Left lung (tissue), 10 donors: ENCODE measurements around the gene FAM169A. TPM values are rescaled to one million over a fixed set of nuclear protein-coding genes. Genes with fewer than 3 reads are reported as not detected.
A peak's percentile ranks its signal among the peaks of the same experiment; 100 is the strongest.

Experiments
- ATAC-seq: fragments of 200-7000 bp; cut with Tn5 transposase; one replicate; pipeline ENCODE4 v1.9.1; 2020; ENCODE audit warnings: moderate library complexity
- DNase-seq, 4 donors: peaks; one replicate each; pipeline ENCODE4 v3.0.0-alpha.2; 2013 to 2020
- H3K27ac ChIP-seq, 2 donors: fragments of 200-600 bp; sonication (generic) in 1 of 2; one replicate each; pipeline versions ENCODE4 v1.5.0 to v1.8.0; 2020 to 2021
- H3K27me3 ChIP-seq, 2 donors: fragments of 200-600 bp; sonication (generic) in 1 of 2; one replicate each; pipeline versions ENCODE4 v1.5.0 to v1.8.0; 2020 to 2021
- H3K36me3 ChIP-seq, 2 donors: fragments of 200-600 bp; sonication (generic) in 1 of 2; one replicate each; pipeline versions ENCODE4 v1.5.0 to v1.8.0; 2020 to 2021
- H3K4me1 ChIP-seq, 2 donors: fragments of 200-600 bp; one replicate each; pipeline ENCODE4 v1.8.0; 2021
- H3K4me3 ChIP-seq, 2 donors: fragments of 200-600 bp; sonication (generic) in 1 of 2; one replicate each; pipeline versions ENCODE4 v1.5.0 to v1.8.0; 2020 to 2021; ENCODE audit warnings: mild to moderate bottlenecking in 1 of 2
- H3K9me3 ChIP-seq, 2 donors: fragments of 200-600 bp; sonication (generic) in 1 of 2; one replicate each; pipeline versions ENCODE4 v1.5.0 to v1.8.0; 2020 to 2021
- intact Hi-C, 2 donors: fragments of 100-400 bp; cut with DNase I; formaldehyde crosslinking; loops; one replicate each; pipeline versions ENCODE4 v1.11.2 to v1.14.2; 2022
- polyA plus RNA-seq, 6 donors: library from polyadenylated mRNA; unstranded; fragments of 120-200 nt; gene quantifications; one replicate each; pipeline ENCODE4 v1.2.1, GENCODE V29; 2013; ENCODE audit not compliant: insufficient read length in 6 of 6
- total RNA-seq, 2 donors: library from RNA; stranded (reverse); fragmentation: NEBNext Ultra II Directional; extraction: Animal tissue kit (Norgen Biotek cat#: 25700); gene quantifications; one replicate each; pipeline ENCODE4 v1.2.1, GENCODE V29; 2021
- TF ChIP-seq, protein P1 (sequence below), 2 donors: fragments of 200-600 bp; sonication (generic) in 1 of 2; IDR thresholded peaks; one replicate each; pipeline versions ENCODE4 v1.5.0 to v1.8.0; 2021; ENCODE audit warnings: antibody characterized with exemption in 2 of 2
- donor health status: DM: no; HTN: yes; CAD: no.
- donor health status: DM: no; HTN: no; CAD: no.

FAM169A gene
- total and polyA plus RNA-seq, 8 donors: 0.81 to 6.3 (median 5.5) TPM

DNA sequence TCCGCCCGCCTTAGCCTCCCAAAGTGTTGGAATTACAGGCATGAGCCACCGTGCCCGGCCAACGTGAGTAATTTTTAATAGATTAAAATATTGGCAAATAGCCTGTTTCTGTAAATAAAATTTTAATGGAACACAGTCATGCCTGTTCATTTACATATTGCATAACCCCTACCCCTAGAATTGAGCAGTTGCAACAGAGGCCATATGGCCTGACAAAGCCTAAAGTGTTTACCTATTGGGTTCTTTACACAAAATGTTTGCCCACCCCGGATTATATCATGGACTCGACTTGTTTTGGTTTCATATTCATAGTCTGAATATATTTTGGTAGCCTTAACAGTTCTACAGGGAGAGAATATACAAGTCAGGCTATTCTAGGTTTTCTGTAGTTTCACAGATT is 93.8 kb downstream of the FAM169A start:
- H3K36me3 ChIP-seq: peaks cover 0 to 84% of the 10 kb centered on the region in 2 donors
- no peak overlapping the region for H3K4me3 ChIP-seq
- DNase-seq (peak in 1 of 4 donors; percentile 7), ATAC-seq (peak; percentile 32)
- H3K27me3 ChIP-seq: no peaks in the 10 kb centered on the region
- intact Hi-C loops: no loop called here
- peaks cover 7 to 13% of the 10 kb centered on the region in 2 donors for H3K4me1 ChIP-seq
- no peak overlapping the region for H3K27ac ChIP-seq
- no peaks in the 10 kb centered on the region for H3K9me3 ChIP-seq
- TF ChIP-seq, protein P1, sequence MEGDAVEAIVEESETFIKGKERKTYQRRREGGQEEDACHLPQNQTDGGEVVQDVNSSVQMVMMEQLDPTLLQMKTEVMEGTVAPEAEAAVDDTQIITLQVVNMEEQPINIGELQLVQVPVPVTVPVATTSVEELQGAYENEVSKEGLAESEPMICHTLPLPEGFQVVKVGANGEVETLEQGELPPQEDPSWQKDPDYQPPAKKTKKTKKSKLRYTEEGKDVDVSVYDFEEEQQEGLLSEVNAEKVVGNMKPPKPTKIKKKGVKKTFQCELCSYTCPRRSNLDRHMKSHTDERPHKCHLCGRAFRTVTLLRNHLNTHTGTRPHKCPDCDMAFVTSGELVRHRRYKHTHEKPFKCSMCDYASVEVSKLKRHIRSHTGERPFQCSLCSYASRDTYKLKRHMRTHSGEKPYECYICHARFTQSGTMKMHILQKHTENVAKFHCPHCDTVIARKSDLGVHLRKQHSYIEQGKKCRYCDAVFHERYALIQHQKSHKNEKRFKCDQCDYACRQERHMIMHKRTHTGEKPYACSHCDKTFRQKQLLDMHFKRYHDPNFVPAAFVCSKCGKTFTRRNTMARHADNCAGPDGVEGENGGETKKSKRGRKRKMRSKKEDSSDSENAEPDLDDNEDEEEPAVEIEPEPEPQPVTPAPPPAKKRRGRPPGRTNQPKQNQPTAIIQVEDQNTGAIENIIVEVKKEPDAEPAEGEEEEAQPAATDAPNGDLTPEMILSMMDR (IDR thresholded peaks at IDR 0.05): no peak

DNA sequence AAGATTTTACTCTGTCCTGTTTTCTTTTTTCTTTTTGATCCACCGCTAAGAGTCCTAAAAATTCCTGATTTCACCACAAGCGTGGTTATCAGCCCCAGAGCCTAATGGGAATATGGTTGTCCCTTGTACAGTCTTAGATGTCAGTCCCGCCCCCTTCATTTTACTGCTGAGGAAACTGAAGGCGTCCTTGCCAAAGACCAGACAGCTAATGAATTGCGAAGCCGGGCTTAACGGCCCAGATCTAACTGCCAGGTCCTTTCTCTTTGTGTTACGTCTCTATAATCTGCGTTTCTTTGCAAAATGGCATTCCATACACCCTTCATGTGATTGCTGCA is 98.6 kb downstream of the FAM169A start:
- intact Hi-C loops: no loop called here
- DNase-seq (peak in 1 of 4 donors; percentile 21), ATAC-seq (peak; percentile 9)
- TF ChIP-seq, protein P1 (IDR thresholded peaks at IDR 0.05): no peak
- Histone ChIP-seq H3K27ac (peak overlapping the region; percentile 75 to 86), H3K27me3 (no peaks in the 10 kb centered on the region), H3K9me3 (no peaks in the 10 kb centered on the region), H3K36me3 (peaks cover 0 to 45% of the 10 kb centered on the region in 2 donors), H3K4me1 (peaks cover 17 to 27% of the 10 kb centered on the region in 2 donors), H3K4me3 (peak overlapping the region; percentile 94 to 95)

DNA sequence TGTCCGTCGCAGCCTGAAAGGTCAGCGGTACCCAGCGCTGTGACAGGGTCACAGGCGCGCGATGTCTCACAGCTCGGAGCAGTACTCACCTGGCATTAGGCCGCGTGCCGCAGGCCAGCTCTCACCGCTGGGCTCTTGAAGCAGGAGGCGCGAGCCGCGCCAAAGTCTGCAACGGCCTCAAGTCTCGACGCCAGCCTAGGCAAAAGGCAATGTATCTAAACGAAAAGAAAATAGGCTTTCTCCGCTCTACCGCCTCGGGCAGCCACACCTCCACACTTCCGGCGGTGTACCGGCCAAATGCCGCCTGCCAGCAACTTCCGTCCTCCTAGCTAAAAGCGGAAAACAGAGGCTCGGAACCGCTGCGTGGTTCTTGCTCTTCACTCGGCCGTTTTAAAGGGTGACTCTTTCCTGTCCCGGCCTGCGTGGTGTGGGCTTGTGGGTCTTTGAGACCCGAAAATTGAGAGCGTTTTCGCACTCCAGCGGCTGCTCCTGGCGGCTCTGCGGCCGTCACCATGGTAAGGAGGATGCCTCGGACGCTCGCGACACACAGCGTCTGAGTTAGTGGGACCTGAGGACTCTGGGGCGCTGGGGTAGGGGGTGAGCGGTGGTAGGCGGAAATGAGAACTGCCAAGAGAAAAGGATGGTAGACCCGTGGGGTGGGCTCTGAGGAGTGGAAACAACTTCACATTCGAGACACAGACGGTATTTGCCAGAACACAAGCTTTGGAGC is 99.2 kb downstream of the FAM169A start, which contains the start of the genes GFM2 and NSA2:
Gene GFM2, minus strand, starts transcription at position 269 of the 730 bp plus-strand sequence. CDS start 3,375 bp downstream, outside the sequence.
Gene NSA2, plus strand, starts transcription at position 401 of the 730 bp plus-strand sequence. Its CDS starts 112 bp downstream, at position 513.
- TF ChIP-seq, protein P1 (IDR thresholded peaks at IDR 0.05): no peak
- peak within 1 kb of the TSS; percentile 94 to 95 for H3K4me3 ChIP-seq
- H3K27me3 ChIP-seq: no peaks in the 10 kb centered on the region
- no peaks in the 10 kb centered on the region for H3K9me3 ChIP-seq
- peaks cover 17 to 27% of the 10 kb centered on the region in 2 donors for H3K4me1 ChIP-seq
- intact Hi-C loops: no loop called here
- ATAC-seq (peak; percentile 99), DNase-seq (peak; percentile 92 to 96 (median 93))
- peaks cover 0 to 45% of the 10 kb centered on the region in 2 donors for H3K36me3 ChIP-seq
- H3K27ac ChIP-seq: peak within 1 kb of the TSS; percentile 75 to 86

DNA sequence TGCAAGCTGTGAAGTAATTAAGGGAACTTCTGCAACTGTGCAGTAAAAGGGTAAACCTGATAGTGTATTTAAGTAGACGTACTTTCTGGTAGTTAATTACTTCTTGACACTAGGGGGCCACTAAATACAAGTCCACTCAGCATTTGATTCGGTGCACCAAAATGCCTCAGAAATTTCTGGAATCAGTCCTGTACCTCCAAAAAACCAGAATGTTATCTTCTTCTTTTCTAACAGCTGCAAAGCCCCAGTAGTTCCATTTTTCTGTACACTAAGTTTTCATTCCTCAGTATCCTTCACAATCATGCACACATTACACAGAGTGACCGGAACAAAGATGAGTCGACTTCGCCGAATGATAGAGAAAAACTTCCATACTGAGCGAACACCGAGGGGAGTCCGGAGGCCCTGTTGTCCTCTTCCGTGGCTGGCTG is 99.8 kb downstream of the FAM169A start:
- Histone ChIP-seq H3K4me3 (peak overlapping the region; percentile 94 to 95), H3K9me3 (no peaks in the 10 kb centered on the region), H3K36me3 (peaks cover 0 to 43% of the 10 kb centered on the region in 2 donors), H3K27ac (peak overlapping the region; percentile 75 to 86), H3K4me1 (peaks cover 17 to 27% of the 10 kb centered on the region in 2 donors), H3K27me3 (no peaks in the 10 kb centered on the region)
- DNase-seq: peak in 1 of 4 donors; percentile 45
- peak; percentile 81 for ATAC-seq
- TF ChIP-seq, protein P1 (IDR thresholded peaks at IDR 0.05): peak; percentile 34 to 41
- intact Hi-C loops: no loop called here

DNA sequence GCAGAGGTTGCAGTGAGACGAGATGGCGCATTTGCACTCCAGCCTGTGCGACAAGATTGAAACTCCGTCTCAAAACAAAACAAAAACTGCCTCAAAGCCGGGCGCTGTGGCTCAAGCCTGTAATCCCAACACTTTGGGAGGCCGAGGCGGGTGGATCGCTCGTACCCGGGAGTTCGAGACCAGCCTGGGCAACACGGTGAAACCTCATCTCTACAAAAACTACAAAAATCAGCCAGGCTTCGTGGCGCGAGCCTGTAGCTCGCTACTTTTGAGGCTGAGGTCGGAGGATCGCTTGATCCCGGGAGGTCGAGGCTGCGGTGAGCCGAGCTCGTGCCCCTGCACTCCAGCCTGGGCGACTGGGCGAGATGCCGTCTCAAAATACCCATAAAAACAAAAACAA is 100.3 kb downstream of the FAM169A start:
- Histone ChIP-seq H3K36me3 (peaks cover 0 to 41% of the 10 kb centered on the region in 2 donors), H3K4me3 (peak overlapping the region; percentile 94 to 95), H3K27me3 (no peaks in the 10 kb centered on the region), H3K9me3 (no peaks in the 10 kb centered on the region), H3K4me1 (peaks cover 17 to 27% of the 10 kb centered on the region in 2 donors), H3K27ac (peak overlapping the region in 1 of 2 donors; percentile 86)
- DNase-seq (peak in 1 of 4 donors; percentile 59), ATAC-seq (no peak)
- TF ChIP-seq, protein P1 (IDR thresholded peaks at IDR 0.05): no peak
- intact Hi-C loops: no loop called here
